ENCODE results near the gene OARD1. TPM values are rescaled to one million over a fixed set of nuclear protein-coding genes. Genes with fewer than 3 reads are reported as not detected.

The OARD1 gene
- total and polyA plus RNA-seq, 4 donors, result 17.1 to 43.2 (median 32.9) TPM

DNA sequence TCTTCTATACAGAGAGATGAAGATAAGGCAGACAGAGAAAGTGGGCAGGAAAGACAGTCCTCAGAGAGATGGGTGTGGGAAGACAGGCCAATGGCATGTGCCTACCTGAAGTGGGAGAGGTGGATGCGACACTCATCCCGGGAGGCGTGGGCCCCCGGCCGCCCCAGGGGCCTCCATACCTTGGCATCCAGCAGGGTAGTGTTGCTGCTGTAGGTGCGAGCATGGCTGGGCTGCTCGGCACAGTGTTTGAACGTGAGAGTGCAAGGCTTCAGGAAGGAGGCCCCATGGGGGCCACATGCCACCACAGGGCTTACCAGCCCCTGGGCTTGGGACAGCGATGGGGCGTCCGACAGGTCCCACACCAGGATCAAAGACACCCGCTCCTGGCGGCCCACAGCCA is 38.4 kb downstream of the OARD1 start:
- Histone ChIP-seq H3K4me1 (ENCODE audit: control insufficient read depth, insufficient read depth, low read length) (no peaks in the 10 kb centered on the region), H3K27ac (ENCODE audit: low read depth, low read length) (no peak overlapping the region), H3K9me3 (ENCODE audit: control insufficient read depth, insufficient read depth, low read length) (no peaks in the 10 kb centered on the region), H3K27me3 (ENCODE audit: control insufficient read depth, insufficient read depth, low read length) (no peaks in the 10 kb centered on the region), H3K4me3 (ENCODE audit: low read depth, low read length) (no peak overlapping the region), H3K36me3 (ENCODE audit: control insufficient read depth, insufficient read depth, low read length) (peaks cover 3% of the 10 kb centered on the region)
- 94% methylated on average over 11 of the region's 13 CpGs for WGBS (ENCODE audit: insufficient coverage)
- DNase-seq (ENCODE audit: low read depth in 4 of 6, low spot score in 6 of 6), result no peak

DNA sequence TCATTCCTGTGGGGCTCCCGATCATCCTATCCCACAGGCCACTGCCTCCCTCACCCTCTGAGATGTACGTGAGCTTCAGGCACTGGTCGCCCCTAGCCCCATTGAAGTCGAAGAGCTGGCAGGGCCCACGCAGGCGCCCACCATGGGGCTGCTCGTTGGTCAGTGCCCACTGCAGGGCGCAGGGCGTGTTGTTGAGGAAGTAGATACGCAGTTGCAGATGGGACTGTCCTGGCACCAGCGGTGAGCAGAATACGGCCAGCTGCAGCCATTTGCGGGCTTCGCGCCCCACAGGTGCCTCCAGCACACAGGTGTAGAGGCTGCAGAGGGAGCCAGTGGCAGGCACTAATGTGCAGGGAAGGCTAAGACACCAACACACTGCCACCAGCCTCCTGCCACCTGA is 39.3 kb downstream of the OARD1 start:
- DNase-seq (ENCODE audit: low read depth in 4 of 6, low spot score in 6 of 6), result no peak
- Histone ChIP-seq H3K9me3 (ENCODE audit: control insufficient read depth, insufficient read depth, low read length) (no peaks in the 10 kb centered on the region), H3K27me3 (ENCODE audit: control insufficient read depth, insufficient read depth, low read length) (no peaks in the 10 kb centered on the region), H3K4me3 (ENCODE audit: low read depth, low read length) (no peak overlapping the region), H3K27ac (ENCODE audit: low read depth, low read length) (no peak overlapping the region), H3K4me1 (ENCODE audit: control insufficient read depth, insufficient read depth, low read length) (peaks cover 9% of the 10 kb centered on the region), H3K36me3 (ENCODE audit: control insufficient read depth, insufficient read depth, low read length) (peaks cover 3% of the 10 kb centered on the region)
- 98% methylated on average over 14 of the region's 15 CpGs for WGBS (ENCODE audit: insufficient coverage)

DNA sequence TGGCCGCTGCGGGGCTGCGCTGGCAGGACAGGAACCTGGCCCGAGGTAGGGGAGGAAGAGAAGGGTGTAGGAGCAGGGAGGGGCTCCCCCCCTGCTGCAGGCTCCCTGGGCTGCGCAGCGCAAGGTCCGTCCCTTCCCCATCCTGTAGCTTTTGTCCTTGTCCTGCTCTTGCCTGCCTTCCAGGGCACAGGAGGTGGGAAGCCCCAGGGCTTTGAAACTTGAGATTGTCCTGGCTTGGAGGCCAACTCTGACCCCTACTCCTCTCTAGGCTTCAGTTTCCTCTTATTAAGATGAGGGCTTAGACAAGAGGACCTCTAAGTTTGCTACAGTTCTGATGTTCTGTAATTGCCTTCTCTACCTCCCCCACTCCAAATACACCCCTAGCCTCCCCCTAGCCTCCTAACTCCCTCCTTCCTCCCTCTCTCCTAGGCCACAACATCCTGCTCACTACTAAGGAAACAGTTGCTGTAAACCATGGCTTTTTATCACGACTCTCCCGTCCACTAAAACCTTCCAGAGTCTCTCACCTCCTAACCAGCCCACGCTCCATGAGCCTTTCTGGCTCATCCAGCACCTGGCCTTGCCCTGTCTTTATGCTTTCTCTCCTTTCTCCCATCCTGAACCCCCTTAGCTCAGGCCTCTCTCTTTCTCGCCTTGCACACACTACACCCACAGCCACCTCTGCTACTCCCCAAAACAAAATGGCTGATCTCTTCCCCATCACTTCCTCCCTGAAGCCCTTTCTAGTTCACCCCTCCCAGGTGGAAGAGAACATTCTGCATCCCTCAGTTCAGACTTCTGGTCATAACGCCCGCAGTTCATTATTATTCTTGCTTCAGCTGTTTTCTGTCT is 43.4 kb downstream of the OARD1 start:
- Histone ChIP-seq H3K27me3 (ENCODE audit: control insufficient read depth, insufficient read depth, low read length) (peaks cover 4% of the 10 kb centered on the region), H3K9me3 (ENCODE audit: control insufficient read depth, insufficient read depth, low read length) (no peaks in the 10 kb centered on the region), H3K4me3 (ENCODE audit: low read depth, low read length) (peak overlapping the region; percentile 42), H3K4me1 (ENCODE audit: control insufficient read depth, insufficient read depth, low read length) (peaks cover 15% of the 10 kb centered on the region), H3K27ac (ENCODE audit: low read depth, low read length) (peak overlapping the region; percentile 67), H3K36me3 (ENCODE audit: control insufficient read depth, insufficient read depth, low read length) (peaks cover 1% of the 10 kb centered on the region)
- DNase-seq (ENCODE audit: low read depth in 4 of 6, low spot score in 6 of 6), result peak in 1 of 6 donors; percentile 20
- WGBS (ENCODE audit: insufficient coverage), result 56% methylated on average over 13 of the region's 13 CpGs

DNA sequence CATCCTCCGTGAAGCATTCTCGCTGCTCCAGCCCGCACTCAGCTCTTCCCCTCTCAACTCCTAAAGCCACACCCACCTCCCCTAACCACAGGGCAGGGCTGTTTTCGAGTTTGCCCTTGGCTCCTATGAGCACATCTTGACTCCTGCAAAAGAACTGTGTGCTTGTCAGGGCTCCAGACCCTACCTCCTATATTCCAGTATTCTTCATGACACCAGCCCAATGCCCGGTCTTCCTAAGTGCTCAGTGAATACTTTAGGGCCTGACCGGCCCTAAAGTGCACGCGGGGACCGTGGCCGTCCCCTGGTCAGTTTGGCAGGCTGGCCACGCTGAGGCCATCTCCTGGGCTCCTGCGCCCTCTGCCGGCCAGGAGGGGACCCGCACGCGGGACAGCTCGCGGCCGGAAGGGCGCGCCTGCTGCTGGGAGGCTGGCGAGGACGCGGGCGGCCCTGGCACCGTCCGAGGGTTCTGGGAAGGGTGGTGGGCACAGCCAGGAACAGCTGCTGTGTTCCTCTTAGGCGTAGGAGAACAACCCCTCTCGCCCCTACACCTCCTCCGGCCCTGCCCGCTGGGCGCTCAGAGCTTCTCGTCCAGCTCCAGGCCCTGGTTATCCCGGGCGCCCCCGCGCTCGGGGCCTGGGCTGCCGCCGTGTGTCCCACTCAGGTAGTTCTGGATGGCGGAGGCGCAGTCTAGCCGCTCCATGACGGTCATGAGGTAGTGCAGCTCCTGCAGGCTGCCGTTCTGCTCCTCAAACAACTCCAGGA is 44.2 kb downstream of the OARD1 start:
- Histone ChIP-seq H3K9me3 (ENCODE audit: control insufficient read depth, insufficient read depth, low read length) (no peaks in the 10 kb centered on the region), H3K27me3 (ENCODE audit: control insufficient read depth, insufficient read depth, low read length) (peaks cover 4% of the 10 kb centered on the region), H3K36me3 (ENCODE audit: control insufficient read depth, insufficient read depth, low read length) (no peaks in the 10 kb centered on the region), H3K4me3 (ENCODE audit: low read depth, low read length) (peak overlapping the region; percentile 42), H3K27ac (ENCODE audit: low read depth, low read length) (peak overlapping the region; percentile 67), H3K4me1 (ENCODE audit: control insufficient read depth, insufficient read depth, low read length) (peaks cover 15% of the 10 kb centered on the region)
- DNase-seq (ENCODE audit: low read depth in 4 of 6, low spot score in 6 of 6), result peak; percentile 43 to 89 (median 60)
- WGBS (ENCODE audit: insufficient coverage), result 3% methylated on average over 44 of the region's 45 CpGs

DNA sequence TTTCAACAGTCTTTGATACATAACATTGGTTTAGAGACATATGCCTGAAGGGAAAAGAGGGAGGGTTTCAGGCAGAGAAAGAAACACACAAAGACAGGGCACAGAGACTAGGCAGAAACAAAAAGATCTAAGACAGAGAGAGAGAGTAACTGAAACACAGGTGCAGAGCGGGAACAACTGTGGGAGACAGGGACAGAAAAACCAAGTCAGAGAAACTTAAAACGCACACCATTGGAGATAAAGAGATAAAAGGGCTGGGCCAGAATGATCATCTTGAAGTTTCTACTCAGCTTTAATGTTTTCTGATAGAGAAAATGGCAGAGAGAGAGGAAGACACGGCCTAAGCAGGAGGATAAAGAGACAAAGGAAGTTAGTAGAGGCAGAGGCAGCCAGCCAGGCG is 44.9 kb downstream of the OARD1 start:
- H3K27ac ChIP-seq (ENCODE audit: low read depth, low read length), result no peak overlapping the region
- peaks cover 15% of the 10 kb centered on the region for H3K4me1 ChIP-seq (ENCODE audit: control insufficient read depth, insufficient read depth, low read length)
- peak overlapping the region; percentile 42 for H3K4me3 ChIP-seq (ENCODE audit: low read depth, low read length)
- peak in 1 of 6 donors; percentile 17 for DNase-seq (ENCODE audit: low read depth in 4 of 6, low spot score in 6 of 6)
- H3K27me3 ChIP-seq (ENCODE audit: control insufficient read depth, insufficient read depth, low read length), result peaks cover 4% of the 10 kb centered on the region
- 56% methylated on average over 3 of the region's 4 CpGs for WGBS (ENCODE audit: insufficient coverage)
- H3K36me3 ChIP-seq (ENCODE audit: control insufficient read depth, insufficient read depth, low read length), result no peaks in the 10 kb centered on the region
- no peaks in the 10 kb centered on the region for H3K9me3 ChIP-seq (ENCODE audit: control insufficient read depth, insufficient read depth, low read length)

DNA sequence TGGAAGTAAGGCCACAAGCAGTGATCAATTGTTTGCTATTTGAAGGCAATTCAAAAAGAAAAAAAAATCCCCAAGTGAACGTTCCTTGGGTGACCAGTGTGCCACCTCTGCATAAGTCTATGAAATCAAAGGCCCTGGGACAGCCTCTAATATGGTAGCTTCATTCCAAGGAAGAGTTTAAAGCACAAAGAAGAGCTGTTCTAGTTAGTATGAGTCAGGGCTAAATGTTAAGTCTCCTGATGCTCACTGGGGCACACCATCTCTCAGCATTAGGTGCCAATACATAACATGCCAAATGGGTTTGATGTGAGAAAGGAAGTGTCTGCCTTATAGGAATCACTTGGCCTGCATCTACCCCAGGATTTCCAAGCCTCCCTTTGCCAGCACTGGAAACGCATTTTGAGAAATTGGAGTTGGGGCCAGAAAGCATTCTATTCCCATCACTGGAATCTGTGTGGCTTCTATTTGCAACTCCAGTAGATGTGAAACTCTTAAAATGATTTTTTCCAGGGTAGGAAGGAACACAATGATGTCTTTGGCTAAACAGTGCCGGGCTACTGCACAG is 46.1 kb downstream of the OARD1 start:
- Histone ChIP-seq H3K4me1 (ENCODE audit: control insufficient read depth, insufficient read depth, low read length) (peaks cover 15% of the 10 kb centered on the region), H3K9me3 (ENCODE audit: control insufficient read depth, insufficient read depth, low read length) (no peaks in the 10 kb centered on the region), H3K27ac (ENCODE audit: low read depth, low read length) (no peak overlapping the region), H3K36me3 (ENCODE audit: control insufficient read depth, insufficient read depth, low read length) (no peaks in the 10 kb centered on the region), H3K4me3 (ENCODE audit: low read depth, low read length) (no peak overlapping the region), H3K27me3 (ENCODE audit: control insufficient read depth, insufficient read depth, low read length) (peaks cover 4% of the 10 kb centered on the region)
- 60% methylated on average over 2 of the region's 3 CpGs for WGBS (ENCODE audit: insufficient coverage)
- peak in 2 of 6 donors; percentile 15 to 86 for DNase-seq (ENCODE audit: low read depth in 4 of 6, low spot score in 6 of 6)

DNA sequence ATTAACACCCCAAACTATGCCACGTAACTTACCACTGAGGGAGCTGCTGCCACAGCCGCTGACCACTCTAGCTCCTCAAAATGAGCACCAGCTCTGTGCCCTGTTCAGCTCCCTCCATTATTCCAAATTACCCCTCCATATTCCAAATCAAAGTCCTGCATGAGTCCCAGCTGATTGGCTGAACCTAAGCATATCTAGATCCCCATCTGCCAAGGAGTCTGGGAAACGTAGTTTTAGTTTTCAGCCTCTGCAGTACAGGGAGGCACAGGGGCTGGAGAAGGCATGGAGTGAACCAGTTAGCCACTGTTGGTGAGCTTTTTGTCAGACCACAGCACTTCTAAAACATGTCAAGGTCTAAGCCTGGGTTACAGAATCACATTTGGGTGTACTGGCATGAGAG is 49.0 kb downstream of the OARD1 start:
- Histone ChIP-seq H3K27ac (ENCODE audit: low read depth, low read length) (no peak overlapping the region), H3K4me3 (ENCODE audit: low read depth, low read length) (no peak overlapping the region), H3K4me1 (ENCODE audit: control insufficient read depth, insufficient read depth, low read length) (peaks cover 9% of the 10 kb centered on the region), H3K9me3 (ENCODE audit: control insufficient read depth, insufficient read depth, low read length) (no peaks in the 10 kb centered on the region), H3K36me3 (ENCODE audit: control insufficient read depth, insufficient read depth, low read length) (no peaks in the 10 kb centered on the region), H3K27me3 (ENCODE audit: control insufficient read depth, insufficient read depth, low read length) (peaks cover 4% of the 10 kb centered on the region)
- no peak for DNase-seq (ENCODE audit: low read depth in 4 of 6, low spot score in 6 of 6)
- WGBS (ENCODE audit: insufficient coverage), result 86% methylated on average over 3 of the region's 3 CpGs

DNA sequence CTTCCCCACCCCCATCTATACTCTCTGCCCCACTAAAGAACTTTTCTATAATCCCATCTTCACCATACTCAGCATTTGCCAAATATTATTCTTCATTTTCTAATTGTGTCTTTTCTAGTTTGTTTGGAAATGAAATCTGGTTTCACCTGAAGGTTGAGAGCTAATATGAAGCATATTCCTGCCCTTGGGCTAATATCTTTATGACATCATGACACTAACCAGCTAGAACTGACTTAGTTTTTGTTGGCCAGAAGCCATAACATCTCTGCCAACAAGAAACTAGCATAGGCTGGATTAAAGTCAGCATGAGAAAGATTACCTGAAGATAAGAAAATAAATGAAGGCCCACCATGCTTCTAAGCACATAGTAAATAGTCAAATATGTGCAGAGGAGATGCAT is 49.9 kb downstream of the OARD1 start:
- no peak overlapping the region for H3K27ac ChIP-seq (ENCODE audit: low read depth, low read length)
- no peaks in the 10 kb centered on the region for H3K27me3 ChIP-seq (ENCODE audit: control insufficient read depth, insufficient read depth, low read length)
- no peaks in the 10 kb centered on the region for H3K9me3 ChIP-seq (ENCODE audit: control insufficient read depth, insufficient read depth, low read length)
- no peak overlapping the region for H3K4me3 ChIP-seq (ENCODE audit: low read depth, low read length)
- no peak for DNase-seq (ENCODE audit: low read depth in 4 of 6, low spot score in 6 of 6)
- no peaks in the 10 kb centered on the region for H3K36me3 ChIP-seq (ENCODE audit: control insufficient read depth, insufficient read depth, low read length)
- peaks cover under 1% of the 10 kb centered on the region for H3K4me1 ChIP-seq (ENCODE audit: control insufficient read depth, insufficient read depth, low read length)

DNA sequence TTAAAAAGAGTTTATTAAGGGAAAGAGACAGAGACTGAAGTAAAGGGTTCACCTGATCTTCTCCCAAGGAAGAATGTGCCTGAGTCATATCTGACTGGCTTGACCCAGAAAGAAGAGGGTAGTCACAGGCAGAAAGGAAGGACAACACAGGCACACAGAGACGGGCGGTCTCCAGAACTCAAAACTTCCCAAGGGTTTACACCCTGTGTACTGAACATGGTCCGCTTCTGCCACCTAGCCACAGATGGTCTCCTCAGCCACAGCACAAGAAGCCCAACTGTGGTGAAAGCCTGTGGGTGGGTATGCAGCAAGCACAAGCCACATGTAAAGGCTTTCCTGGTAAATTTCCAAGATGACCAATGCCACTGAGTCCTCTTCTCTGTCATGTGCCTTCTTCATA is 50.3 kb downstream of the OARD1 start:
- peak in 4 of 6 donors; percentile 17 to 86 (median 61) for DNase-seq (ENCODE audit: low read depth in 4 of 6, low spot score in 6 of 6)

More for the DNA sequence above, 50.3 kb downstream of the OARD1 start:
- Histone ChIP-seq H3K9me3 (ENCODE audit: control insufficient read depth, insufficient read depth, low read length) (no peaks in the 10 kb centered on the region), H3K27ac (ENCODE audit: low read depth, low read length) (no peak overlapping the region), H3K4me3 (ENCODE audit: low read depth, low read length) (no peak overlapping the region), H3K36me3 (ENCODE audit: control insufficient read depth, insufficient read depth, low read length) (no peaks in the 10 kb centered on the region), H3K4me1 (ENCODE audit: control insufficient read depth, insufficient read depth, low read length) (no peaks in the 10 kb centered on the region), H3K27me3 (ENCODE audit: control insufficient read depth, insufficient read depth, low read length) (no peaks in the 10 kb centered on the region)
- no CpG with 5 or more reads among the region's 3 CpGs for WGBS (ENCODE audit: insufficient coverage)
